Measurements from ENCODE around the gene EIF3I.

Gene EIF3I

GRCh38 chr1:32198237-32199042 lies 23.8 kb upstream of the EIF3I start:
- TF ChIP-seq CTCF (IDR thresholded peaks at IDR 0.05; ENCODE audit: extremely low read depth, missing control alignments), result no peak
- DNase-seq (ENCODE audit: low spot score), result no peak

- no peak for DNase-seq (ENCODE audit: low spot score)
- TF ChIP-seq CTCF (IDR thresholded peaks at IDR 0.05; ENCODE audit: extremely low read depth, missing control alignments), result no peak
Measured at GRCh38 chr1:32199043-32199716, 23.0 kb upstream of the EIF3I start.

- no peak for TF ChIP-seq CTCF (IDR thresholded peaks at IDR 0.05; ENCODE audit: extremely low read depth, missing control alignments)
- DNase-seq (ENCODE audit: low spot score), result no peak
Measured at GRCh38 chr1:32199717-32200072, 22.5 kb upstream of the EIF3I start.

- DNase-seq (ENCODE audit: low spot score), result peak; percentile 75
- no peak for TF ChIP-seq CTCF (IDR thresholded peaks at IDR 0.05; ENCODE audit: extremely low read depth, missing control alignments)
Measured at GRCh38 chr1:32200226-32201010, 21.8 kb upstream of the EIF3I start, which contains the start of gene CCDC28B. CCDC28B (plus strand) TSS chr1:32200595; CDS start chr1:32201936, 1,341 bp downstream.

- peak; percentile 83 for DNase-seq (ENCODE audit: low spot score)
- TF ChIP-seq CTCF (IDR thresholded peaks at IDR 0.05; ENCODE audit: extremely low read depth, missing control alignments), result no peak
Measured at GRCh38 chr1:32201011-32201855, 21.0 kb upstream of the EIF3I start.

GRCh38 chr1:32204943-32205361 lies 17.3 kb upstream of the EIF3I start:
- no peak for DNase-seq (ENCODE audit: low spot score)
- TF ChIP-seq CTCF (IDR thresholded peaks at IDR 0.05; ENCODE audit: extremely low read depth, missing control alignments), result no peak

All from GM20000 (cell line).